GM12873 (cell line): ENCODE results near the gene MFNG.

ENCODE experiments used
- CTCF ChIP-seq: IDR thresholded peaks from 2 replicates; pipeline ENCODE4 v1.5.1; 2012; ENCODE audit warnings: low read depth, mild to moderate bottlenecking, moderate library complexity, low read length, control low read depth; ENCODE audit not compliant: insufficient read depth; ENCODE audit errors: missing control alignments

Gene MFNG

GRCh38 chr22:37482244-37482643 lies 3.9 kb downstream of the MFNG start:
- TF ChIP-seq CTCF = no peak

- no peak for TF ChIP-seq CTCF
Observed at GRCh38 chr22:37481347-37481907, 4.8 kb downstream of the MFNG start.

GRCh38 chr22:37480387-37481346 lies 5.5 kb downstream of the MFNG start:
- no peak for TF ChIP-seq CTCF

GRCh38 chr22:37479196-37479595 lies 7.0 kb downstream of the MFNG start:
- no peak for TF ChIP-seq CTCF

GRCh38 chr22:37476389-37477329 lies 9.5 kb downstream of the MFNG start:
- no peak for TF ChIP-seq CTCF

- no peak for TF ChIP-seq CTCF
Observed at GRCh38 chr22:37474447-37475090, 11.6 kb downstream of the MFNG start.

- no peak for TF ChIP-seq CTCF
Observed at GRCh38 chr22:37473437-37473946, 12.7 kb downstream of the MFNG start.
